ENCODE results near the gene SUSD1.

DNA sequence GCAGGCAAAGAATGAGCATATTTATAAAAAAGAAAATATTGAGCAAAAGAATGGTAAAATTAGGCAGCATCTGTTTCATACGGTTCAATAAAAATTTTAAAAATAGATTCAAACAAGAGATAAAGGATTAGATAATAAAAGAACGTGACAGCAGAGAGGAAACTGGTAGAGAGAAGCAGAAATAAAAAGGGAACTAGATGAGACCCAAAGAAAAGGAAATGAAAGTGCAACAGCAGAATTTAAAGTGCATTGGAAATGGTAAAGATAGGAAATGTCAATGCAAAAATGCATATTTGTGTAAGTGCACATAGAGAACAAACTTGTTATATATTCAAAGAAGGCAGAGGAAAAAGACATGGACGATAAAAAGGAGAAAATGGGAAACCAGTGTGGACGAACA lies 70.2 kb downstream of the SUSD1 start:
- TF ChIP-seq, protein P1, sequence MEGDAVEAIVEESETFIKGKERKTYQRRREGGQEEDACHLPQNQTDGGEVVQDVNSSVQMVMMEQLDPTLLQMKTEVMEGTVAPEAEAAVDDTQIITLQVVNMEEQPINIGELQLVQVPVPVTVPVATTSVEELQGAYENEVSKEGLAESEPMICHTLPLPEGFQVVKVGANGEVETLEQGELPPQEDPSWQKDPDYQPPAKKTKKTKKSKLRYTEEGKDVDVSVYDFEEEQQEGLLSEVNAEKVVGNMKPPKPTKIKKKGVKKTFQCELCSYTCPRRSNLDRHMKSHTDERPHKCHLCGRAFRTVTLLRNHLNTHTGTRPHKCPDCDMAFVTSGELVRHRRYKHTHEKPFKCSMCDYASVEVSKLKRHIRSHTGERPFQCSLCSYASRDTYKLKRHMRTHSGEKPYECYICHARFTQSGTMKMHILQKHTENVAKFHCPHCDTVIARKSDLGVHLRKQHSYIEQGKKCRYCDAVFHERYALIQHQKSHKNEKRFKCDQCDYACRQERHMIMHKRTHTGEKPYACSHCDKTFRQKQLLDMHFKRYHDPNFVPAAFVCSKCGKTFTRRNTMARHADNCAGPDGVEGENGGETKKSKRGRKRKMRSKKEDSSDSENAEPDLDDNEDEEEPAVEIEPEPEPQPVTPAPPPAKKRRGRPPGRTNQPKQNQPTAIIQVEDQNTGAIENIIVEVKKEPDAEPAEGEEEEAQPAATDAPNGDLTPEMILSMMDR (IDR thresholded peaks at IDR 0.05; ENCODE audit: insufficient read depth, low read depth, low read length) = no peak
- no peak for TF ChIP-seq EZH2 (IDR thresholded peaks at IDR 0.05; ENCODE audit: insufficient read depth, low read length)
